OCI-LY3 (cell line): ENCODE data around the gene CARD9.

Experiments
- H2AFZ ChIP-seq: fragments of 200-600, 300-600 bp; shearing (Covaris generic); 2 replicates; pipeline ENCODE4 v1.6.0; 2014; ENCODE audit warnings: antibody characterized with exemption, low read depth, low read length
- H3K27ac ChIP-seq: fragments of 200-600, 300-600 bp; sonication (generic); 2 replicates; pipeline ENCODE4 v1.5.1; 2014; ENCODE audit warnings: mild to moderate bottlenecking, low read length, moderate library complexity, mixed read lengths
- H3K27me3 ChIP-seq: fragments of 200-600, 300-600 bp; sonication (generic); 2 replicates; pipeline ENCODE4 v1.6.1; 2014; ENCODE audit warnings: low read depth, low read length, mixed read lengths
- H3K36me3 ChIP-seq: fragments of 200-600, 300-600 bp; sonication (generic); replicated peaks from 2 replicates; pipeline ENCODE3; 2014; ENCODE audit warnings: low read depth, low read length, mixed read lengths
- H3K4me1 ChIP-seq: fragments of 300-600, 200-600 bp; sonication (generic); 2 replicates; pipeline ENCODE4 v1.6.1; 2014; ENCODE audit warnings: low read length, mixed read lengths
- H3K4me2 ChIP-seq: fragments of 200-600, 300-600 bp; sonication (generic); 2 replicates; pipeline ENCODE4 v1.6.1; 2014; ENCODE audit warnings: low read length, mixed read lengths
- H3K4me3 ChIP-seq: fragments of 300-600, 200-600 bp; sonication (generic); 2 replicates; pipeline ENCODE4 v1.5.1; 2014; ENCODE audit warnings: antibody characterized with exemption, mild to moderate bottlenecking, low read length, moderate library complexity
- H3K79me2 ChIP-seq: fragments of 300-600, 200-600 bp; shearing (Covaris generic); 2 replicates; pipeline ENCODE4 v1.6.1; 2014; ENCODE audit warnings: mild to moderate bottlenecking, low read length, mixed read lengths
- H3K9ac ChIP-seq: fragments of 300-600, 200-600 bp; shearing (Covaris generic); 2 replicates; pipeline ENCODE4 v1.6.0; 2014; ENCODE audit warnings: mild to moderate bottlenecking, low read length, moderate library complexity
- H3K9me3 ChIP-seq: fragments of 200-600, 300-600 bp; shearing (Covaris generic); 2 replicates; pipeline ENCODE4 v1.6.1; 2014; ENCODE audit warnings: low read length, mixed read lengths; ENCODE audit not compliant: insufficient read depth
- H4K20me1 ChIP-seq: fragments of 200-600, 300-600 bp; sonication (generic); 2 replicates; pipeline ENCODE4 v1.6.1; 2016; ENCODE audit warnings: low read length, mixed read lengths; ENCODE audit not compliant: insufficient read depth
- EZH2phosphoT487 ChIP-seq: fragments of 200-600 bp; shearing (Covaris generic); IDR thresholded peaks from 2 replicates; pipeline ENCODE4 v1.6.1; 2018; ENCODE audit warnings: antibody characterized with exemption, mixed run types, low read depth
- TF ChIP-seq, protein P1 (sequence below): fragments of 200-600, 300-600 bp; sonication (generic); IDR thresholded peaks from 2 replicates; pipeline ENCODE4 v1.5.1; 2014; ENCODE audit warnings: antibody characterized with exemption, low read length, low read depth

The CARD9 gene

DNA sequence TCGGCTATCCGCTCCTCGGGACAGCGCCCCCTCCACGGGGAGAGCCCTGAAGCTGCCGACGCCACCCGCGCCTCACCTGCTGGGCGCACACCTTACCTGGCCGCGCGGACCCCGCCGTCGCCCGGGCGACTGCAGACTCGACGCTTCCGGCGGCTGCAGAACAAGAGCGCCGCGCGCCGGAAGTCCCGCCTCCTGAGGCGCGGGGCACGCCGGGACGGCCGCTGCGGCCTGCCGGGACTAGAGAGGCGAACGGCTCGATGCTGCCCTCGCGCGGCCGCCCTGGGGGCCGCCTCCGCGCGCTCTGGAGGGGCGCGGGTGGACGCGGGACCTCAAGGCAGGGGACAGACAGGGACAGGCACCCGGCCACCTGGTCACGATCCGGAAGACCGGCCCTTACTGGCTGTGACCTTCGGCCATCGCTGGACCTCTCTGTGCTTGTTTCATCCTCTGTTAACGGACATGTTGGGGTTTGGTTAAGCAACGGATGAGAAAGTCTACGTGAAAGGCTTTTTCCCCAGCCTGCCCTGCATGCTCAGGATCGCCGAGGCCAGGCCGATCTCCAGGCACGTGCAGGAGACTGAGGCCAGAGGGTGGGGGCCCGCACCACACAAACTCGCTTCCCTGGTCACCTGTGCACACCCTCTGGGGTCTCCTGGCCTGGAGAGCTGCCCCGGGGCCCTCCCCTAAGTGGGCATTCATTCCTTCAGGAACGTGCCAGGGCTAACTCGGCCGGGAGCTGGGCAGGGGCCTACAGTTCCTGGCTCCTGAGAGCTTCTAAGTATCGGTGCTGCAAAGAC is 26.8 kb upstream of the CARD9 start, which contains the start of gene SNAPC4:
Gene SNAPC4, minus strand, starts transcription at position 133 of the 797 bp plus-strand sequence. CDS start 1,742 bp downstream, outside the sequence.
- peak within 1 kb of the TSS; percentile 61 for H3K27ac ChIP-seq
- peaks cover 48% of the 10 kb centered on the region for H3K36me3 ChIP-seq
- H3K9ac ChIP-seq, result peak within 1 kb of the TSS; percentile 86
- H3K9me3 ChIP-seq, result no peaks in the 10 kb centered on the region
- H3K79me2 ChIP-seq, result peaks cover 58% of the 10 kb centered on the region
- peaks cover 38% of the 10 kb centered on the region for H3K4me1 ChIP-seq
- no peak within 1 kb of the TSS; the same call in 1 of the 2 replicates for H2AFZ ChIP-seq
- peak within 1 kb of the TSS; percentile 92 for H3K4me3 ChIP-seq
- H3K4me2 ChIP-seq, result peak within 1 kb of the TSS; percentile 94
- H4K20me1 ChIP-seq, result peaks cover 13% of the 10 kb centered on the region
- no peaks in the 10 kb centered on the region for H3K27me3 ChIP-seq
- TF ChIP-seq, protein P1, sequence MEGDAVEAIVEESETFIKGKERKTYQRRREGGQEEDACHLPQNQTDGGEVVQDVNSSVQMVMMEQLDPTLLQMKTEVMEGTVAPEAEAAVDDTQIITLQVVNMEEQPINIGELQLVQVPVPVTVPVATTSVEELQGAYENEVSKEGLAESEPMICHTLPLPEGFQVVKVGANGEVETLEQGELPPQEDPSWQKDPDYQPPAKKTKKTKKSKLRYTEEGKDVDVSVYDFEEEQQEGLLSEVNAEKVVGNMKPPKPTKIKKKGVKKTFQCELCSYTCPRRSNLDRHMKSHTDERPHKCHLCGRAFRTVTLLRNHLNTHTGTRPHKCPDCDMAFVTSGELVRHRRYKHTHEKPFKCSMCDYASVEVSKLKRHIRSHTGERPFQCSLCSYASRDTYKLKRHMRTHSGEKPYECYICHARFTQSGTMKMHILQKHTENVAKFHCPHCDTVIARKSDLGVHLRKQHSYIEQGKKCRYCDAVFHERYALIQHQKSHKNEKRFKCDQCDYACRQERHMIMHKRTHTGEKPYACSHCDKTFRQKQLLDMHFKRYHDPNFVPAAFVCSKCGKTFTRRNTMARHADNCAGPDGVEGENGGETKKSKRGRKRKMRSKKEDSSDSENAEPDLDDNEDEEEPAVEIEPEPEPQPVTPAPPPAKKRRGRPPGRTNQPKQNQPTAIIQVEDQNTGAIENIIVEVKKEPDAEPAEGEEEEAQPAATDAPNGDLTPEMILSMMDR, result peak; percentile 82
- no peak for TF ChIP-seq EZH2phosphoT487

DNA sequence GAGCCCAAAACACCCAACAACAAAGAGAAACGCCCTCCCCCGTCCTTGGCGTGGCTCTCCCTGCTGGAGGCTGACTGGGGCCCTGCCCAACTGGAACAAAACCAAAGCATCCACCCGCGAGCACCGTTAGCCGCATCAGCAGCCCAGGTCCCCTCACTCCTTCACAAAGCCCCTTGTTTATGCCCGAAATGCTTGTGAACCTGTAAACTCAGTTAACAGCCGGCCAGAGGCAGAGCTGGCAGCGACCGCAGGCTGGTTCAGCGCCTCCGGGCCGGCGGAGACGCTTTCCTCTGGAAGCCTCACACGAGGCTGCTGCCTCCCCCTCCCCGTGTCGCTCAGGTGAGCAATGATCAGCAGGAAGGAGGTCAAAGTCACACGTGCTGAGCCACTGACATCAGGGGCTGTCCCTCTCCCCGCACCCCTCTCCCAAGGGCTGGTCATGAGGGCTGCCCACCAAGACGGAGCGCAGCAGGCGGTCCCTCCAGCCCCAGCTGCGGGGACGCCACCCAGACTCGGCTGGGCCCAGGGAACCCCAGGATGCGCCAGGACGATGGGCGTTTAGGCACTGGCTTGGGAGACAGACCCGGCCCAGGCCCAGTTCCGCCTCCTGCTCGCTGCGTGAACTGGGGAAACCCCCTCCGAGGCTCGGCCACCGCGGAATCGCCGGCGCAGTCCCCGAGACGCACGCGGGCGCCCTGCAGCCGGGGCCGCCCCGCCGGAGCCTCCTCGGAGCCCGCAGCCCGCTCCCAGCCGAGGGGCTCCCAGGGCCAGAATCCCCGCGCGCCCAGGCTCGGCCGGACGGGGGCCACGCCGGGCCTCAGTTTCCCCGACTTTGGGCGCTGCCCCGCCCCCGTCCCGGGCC is 25.9 kb upstream of the CARD9 start:
- H4K20me1 ChIP-seq, result peaks cover 13% of the 10 kb centered on the region
- no peak overlapping the region for H2AFZ ChIP-seq
- peaks cover 54% of the 10 kb centered on the region for H3K36me3 ChIP-seq
- no peak for TF ChIP-seq EZH2phosphoT487
- TF ChIP-seq, protein P1, result no peak
- H3K4me3 ChIP-seq, result peak overlapping the region; percentile 92
- peak overlapping the region; percentile 61 for H3K27ac ChIP-seq
- peak overlapping the region; percentile 94 for H3K4me2 ChIP-seq
- H3K9me3 ChIP-seq, result no peaks in the 10 kb centered on the region
- peaks cover 30% of the 10 kb centered on the region for H3K4me1 ChIP-seq
- peak overlapping the region; percentile 86 for H3K9ac ChIP-seq
- peaks cover 55% of the 10 kb centered on the region for H3K79me2 ChIP-seq
- no peaks in the 10 kb centered on the region for H3K27me3 ChIP-seq

DNA sequence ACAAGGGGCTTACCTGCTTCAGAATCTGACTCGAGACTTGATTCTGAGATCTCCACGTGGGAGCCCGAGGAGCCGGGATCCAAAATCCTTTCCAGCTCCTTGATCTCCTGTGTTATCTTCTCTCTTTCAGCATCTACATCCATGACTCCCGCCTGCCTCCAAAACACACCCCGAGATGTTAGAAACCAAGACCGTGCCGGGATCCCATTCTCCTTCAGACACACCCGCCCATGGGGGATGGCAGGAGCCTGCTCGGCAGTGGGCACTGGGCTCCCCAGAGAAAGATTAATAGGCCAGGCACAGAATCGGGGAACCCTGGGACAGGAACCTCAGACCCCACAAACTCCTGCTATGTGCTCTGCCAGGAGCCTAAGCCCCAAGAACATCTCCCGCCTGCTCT is 24.8 kb upstream of the CARD9 start:
- Histone ChIP-seq H3K36me3 (peaks cover 57% of the 10 kb centered on the region), H2AFZ (no peak overlapping the region), H4K20me1 (peaks cover 13% of the 10 kb centered on the region), H3K4me1 (peaks cover 19% of the 10 kb centered on the region), H3K4me2 (peak overlapping the region; percentile 94), H3K79me2 (peaks cover 50% of the 10 kb centered on the region), H3K9me3 (no peaks in the 10 kb centered on the region), H3K9ac (peak overlapping the region; percentile 86; the same call in 1 of the 2 replicates), H3K27me3 (no peaks in the 10 kb centered on the region), H3K27ac (peak overlapping the region; percentile 61; the same call in 1 of the 2 replicates), H3K4me3 (peak overlapping the region; percentile 92)
- TF ChIP-seq EZH2phosphoT487, result no peak
- TF ChIP-seq, protein P1, result no peak

- no peak overlapping the region for H3K4me2 ChIP-seq
- TF ChIP-seq, protein P1, result no peak
- no peak for TF ChIP-seq EZH2phosphoT487
- peaks cover 13% of the 10 kb centered on the region for H4K20me1 ChIP-seq
- peaks cover 49% of the 10 kb centered on the region for H3K79me2 ChIP-seq
- H3K9ac ChIP-seq, result no peak overlapping the region
- H3K4me3 ChIP-seq, result no peak overlapping the region
- H3K36me3 ChIP-seq, result peaks cover 59% of the 10 kb centered on the region
- peaks cover 16% of the 10 kb centered on the region for H3K4me1 ChIP-seq
- no peak overlapping the region for H3K27ac ChIP-seq
- no peaks in the 10 kb centered on the region for H3K9me3 ChIP-seq
- no peak overlapping the region for H2AFZ ChIP-seq
- no peaks in the 10 kb centered on the region for H3K27me3 ChIP-seq
Measured at GRCh38 chr9:136397643-136398042, 24.2 kb upstream of the CARD9 start.
